CD14-positive monocyte (primary cell): ENCODE data around the gene TMEM114. TPM values are rescaled to one million over a fixed set of nuclear protein-coding genes. Genes with fewer than 3 reads are reported as not detected.

Source experiments
- DNase-seq, 3 donors: peaks; one replicate each; pipeline ENCODE4 v3.0.0-alpha.2; 2011 to 2022
- H2AFZ ChIP-seq: 2 replicates; pipeline ENCODE4 v1.6.0; 2012; ENCODE audit warnings: mild to moderate bottlenecking, low read depth, low read length, inconsistent platforms; ENCODE audit not compliant: insufficient read depth, poor library complexity, severe bottlenecking
- H3K27ac ChIP-seq, 2 donors: 1 replicate in 1 of 2; 2 replicates in 1 of 2; pipeline ENCODE4 v1.5.1; 2012 to 2013; ENCODE audit warnings: low read length in 2 of 2, control low read depth in 1 of 2, inconsistent platforms in 1 of 2, low read depth in 1 of 2, mild to moderate bottlenecking in 1 of 2
- H3K27me3 ChIP-seq, 2 donors: one replicate each; pipeline versions ENCODE4 v1.6.0 to v1.6.1; 2011 to 2013; ENCODE audit warnings: low read length in 2 of 2; ENCODE audit not compliant: control insufficient read depth in 2 of 2, insufficient read depth in 2 of 2
- H3K36me3 ChIP-seq, 2 donors: replicated peaks in 1 of 2; 1 replicate in 1 of 2; 2 replicates in 1 of 2; pipeline versions ENCODE4 v1.5.1 to v1.6.1; 2012 to 2013; ENCODE audit warnings: low read length in 2 of 2, control low read depth in 1 of 2, inconsistent platforms in 1 of 2, mild to moderate bottlenecking in 1 of 2; ENCODE audit not compliant: insufficient read depth in 2 of 2, control insufficient read depth in 1 of 2
- H3K4me1 ChIP-seq, 2 donors: 1 replicate in 1 of 2; 2 replicates in 1 of 2; pipeline versions ENCODE4 v1.5.1 to v1.6.1; 2012 to 2013; ENCODE audit warnings: low read length in 2 of 2, control low read depth in 1 of 2, inconsistent platforms in 1 of 2, mild to moderate bottlenecking in 1 of 2, moderate library complexity in 1 of 2; ENCODE audit not compliant: insufficient read depth in 2 of 2, control insufficient read depth in 1 of 2
- H3K4me2 ChIP-seq: replicated peaks from 2 replicates; pipeline ENCODE3; 2012; ENCODE audit warnings: low read length, moderate library complexity, mild to moderate bottlenecking; ENCODE audit not compliant: poor library complexity, severe bottlenecking; ENCODE audit errors: extremely low read depth
- H3K4me3 ChIP-seq, 3 experiments: fragments of 200-600 bp in 1 of 3; sonication (generic) in 1 of 3; replicated peaks in 1 of 3; 1 replicate in 2 of 3; 2 replicates in 1 of 3; pipeline ENCODE4 v1.5.1; 2011 to 2013; ENCODE audit warnings: low read length in 3 of 3, mild to moderate bottlenecking in 3 of 3, control low read depth in 2 of 3, low read depth in 2 of 3, inconsistent platforms in 1 of 3, moderate library complexity in 1 of 3
- H3K79me2 ChIP-seq: 2 replicates; pipeline ENCODE4 v1.6.0; 2012; ENCODE audit warnings: mild to moderate bottlenecking, control low read depth, inconsistent platforms, low read length, moderate library complexity; ENCODE audit not compliant: insufficient read depth
- H3K9ac ChIP-seq: 2 replicates; pipeline ENCODE4 v1.6.0; 2017; ENCODE audit warnings: low read length, mild to moderate bottlenecking; ENCODE audit not compliant: insufficient read depth, poor library complexity, severe bottlenecking
- H3K9me3 ChIP-seq, 2 donors: replicated peaks in 1 of 2; 1 replicate in 1 of 2; 2 replicates in 1 of 2; pipeline versions ENCODE4 v1.5.1 to v1.6.1; 2012 to 2013; ENCODE audit warnings: low read length in 2 of 2, control low read depth in 1 of 2; ENCODE audit not compliant: control insufficient read depth in 1 of 2, insufficient read depth in 1 of 2
- H4K20me1 ChIP-seq: 2 replicates; pipeline ENCODE4 v1.6.0; 2012; ENCODE audit warnings: mild to moderate bottlenecking, low read length, control low read depth, moderate library complexity; ENCODE audit not compliant: insufficient read depth
- H3K27ac Mint-ChIP-seq, 7 donors: one replicate each; pipeline ENCODE4 v1.8.0; 2020; ENCODE audit warnings: mild to moderate bottlenecking in 7 of 7, mixed read lengths in 7 of 7, moderate library complexity in 6 of 7, inconsistent platforms in 2 of 7
- H3K27me3 Mint-ChIP-seq, 3 donors: one replicate each; pipeline ENCODE4 v1.8.0; 2021 to 2022; ENCODE audit warnings: low read depth in 3 of 3, mild to moderate bottlenecking in 3 of 3, mixed read lengths in 3 of 3, moderate library complexity in 3 of 3, inconsistent platforms in 1 of 3
- H3K36me3 Mint-ChIP-seq, 2 donors: one replicate each; pipeline ENCODE4 v1.8.0; 2020; ENCODE audit warnings: mixed read lengths in 2 of 2, inconsistent platforms in 1 of 2, mild to moderate bottlenecking in 1 of 2
- H3K4me1 Mint-ChIP-seq: one replicate; pipeline ENCODE4 v1.8.0; 2020; ENCODE audit warnings: mild to moderate bottlenecking, mixed read lengths
- H3K4me3 Mint-ChIP-seq, 2 donors: one replicate each; pipeline ENCODE4 v1.8.0; 2020; ENCODE audit warnings: mild to moderate bottlenecking in 2 of 2, mixed read lengths in 2 of 2, moderate library complexity in 1 of 2
- H3K9me3 Mint-ChIP-seq, 7 donors: one replicate each; pipeline ENCODE4 v1.8.0; 2020 to 2022; ENCODE audit warnings: mixed read lengths in 7 of 7, mild to moderate bottlenecking in 6 of 7, moderate library complexity in 6 of 7, inconsistent platforms in 2 of 7
- CTCF ChIP-seq: fragments of 200-600 bp; IDR thresholded peaks from one replicate; pipeline ENCODE4 v1.8.0; 2022; ENCODE audit warnings: antibody characterized with exemption, mild to moderate bottlenecking
- WGBS: methylation state at CpG from one replicate; pipeline ENCODE4 v1.1.5; 2013; ENCODE audit warnings: missing lambda C conversion rate; ENCODE audit not compliant: insufficient coverage; 5-methylcytosine and 5-hydroxymethylcytosine counted together
- intact Hi-C, 2 donors: fragments of 100-400 bp; cut with micrococcal nuclease; formaldehyde crosslinking; loops; one replicate each; pipeline versions ENCODE4 v1.15.0 to v1.15.1; 2023
- polyA plus RNA-seq, 3 donors: library from polyadenylated mRNA; depleted of rRNA in 1 of 3; unstranded in 2 of 3; stranded (reverse) in 1 of 3; fragments of 300-500 nt in 2 of 3; fragments of >200 nt in 1 of 3; fragmentation: Illumina TruSeq in 2 of 3; gene quantifications; 1 replicate in 2 of 3; 2 replicates in 1 of 3; pipeline ENCODE4 v1.2.3, GENCODE V29; 2012 to 2021

TMEM114 gene
- polyA plus RNA-seq, 3 donors = not detected

- no peak overlapping the region for H3K4me3 ChIP-seq
- no peaks in the 10 kb centered on the region for H4K20me1 ChIP-seq
- no peaks in the 10 kb centered on the region for H3K27me3 ChIP-seq
- H3K4me1 ChIP-seq = no peaks in the 10 kb centered on the region
- DNase-seq = peak; percentile 85 to 92 (median 86)
- WGBS = 10% methylated on average over 12 of the region's 23 CpGs
- no peaks in the 10 kb centered on the region for H3K36me3 Mint-ChIP-seq
- peak overlapping the region in 5 of 7 donors; percentile 7 to 85 (median 27) for H3K27ac Mint-ChIP-seq
- peaks cover 0 to 6% (median 2%) of the 10 kb centered on the region in 7 donors for H3K9me3 Mint-ChIP-seq
- H3K36me3 ChIP-seq = no peaks in the 10 kb centered on the region
- no peak overlapping the region for H3K9ac ChIP-seq
- H2AFZ ChIP-seq = no peak overlapping the region
- H3K4me2 ChIP-seq = no peak overlapping the region
- no peak overlapping the region for H3K27ac ChIP-seq
- peaks cover 14% of the 10 kb centered on the region for H3K4me1 Mint-ChIP-seq
- H3K79me2 ChIP-seq = no peaks in the 10 kb centered on the region
- H3K4me3 Mint-ChIP-seq = no peak overlapping the region
- intact Hi-C loops = loop anchor here (2.0 to 5.0 kb wide), 6 partner anchors 75 to 317 kb away; partner anchors contain the start of gene ABAT (in 1 of the 2)
- peaks cover 6 to 25% (median 10%) of the 10 kb centered on the region in 3 donors for H3K27me3 Mint-ChIP-seq
- TF ChIP-seq CTCF = peak; percentile 97
- H3K9me3 ChIP-seq = peaks cover 0 to 4% of the 10 kb centered on the region in 2 donors
Measured at GRCh38 chr16:8567355-8568230, 22.7 kb downstream of the TMEM114 start.

- no peak overlapping the region for H3K27ac ChIP-seq
- intact Hi-C loops = loop anchor here (5.0 kb wide), 3 partner anchors 77 to 227 kb away; no protein-coding TSS in a partner anchor
- H2AFZ ChIP-seq = no peak overlapping the region
- Mint-ChIP-seq H3K9me3 (peaks cover 0 to 6% (median 2%) of the 10 kb centered on the region in 7 donors), H3K27me3 (peaks cover 3 to 14% (median 8%) of the 10 kb centered on the region in 3 donors), H3K4me3 (no peak overlapping the region), H3K4me1 (peaks cover 5% of the 10 kb centered on the region), H3K27ac (no peak overlapping the region), H3K36me3 (no peaks in the 10 kb centered on the region)
- no peak for TF ChIP-seq CTCF
- H3K27me3 ChIP-seq = no peaks in the 10 kb centered on the region
- no peaks in the 10 kb centered on the region for H3K79me2 ChIP-seq
- no peak overlapping the region for H3K4me2 ChIP-seq
- 6% methylated on average over 8 of the region's 10 CpGs for WGBS
- H3K4me3 ChIP-seq = no peak overlapping the region
- H3K4me1 ChIP-seq = no peaks in the 10 kb centered on the region
- no peaks in the 10 kb centered on the region for H3K36me3 ChIP-seq
- H3K9me3 ChIP-seq = peaks cover 3 to 19% of the 10 kb centered on the region in 2 donors
- H3K9ac ChIP-seq = no peak overlapping the region
- H4K20me1 ChIP-seq = no peaks in the 10 kb centered on the region
- DNase-seq = no peak
Measured at GRCh38 chr16:8565498-8565897, 24.8 kb downstream of the TMEM114 start.
